MM.1S (cell line): ENCODE measurements around the gene DDX10.

Experiments used
- DNase-seq: peaks from one replicate; pipeline ENCODE4 v3.0.0-alpha.2; 2015
- H2AFZ ChIP-seq: fragments of 300-600 bp; sonication (generic); 2 replicates; pipeline ENCODE4 v1.6.0; 2016; ENCODE audit warnings: antibody characterized with exemption, low read length
- H3F3A ChIP-seq: fragments of 300-600 bp; sonication (generic); 2 replicates; pipeline ENCODE4 v1.6.1; 2016; ENCODE audit warnings: mild to moderate bottlenecking, antibody characterized with exemption, low read length, moderate library complexity, mixed read lengths; ENCODE audit not compliant: insufficient read depth
- H3K27ac ChIP-seq: fragments of 300-600 bp; sonication (generic); 2 replicates; pipeline ENCODE4 v1.5.1; 2016; ENCODE audit warnings: mild to moderate bottlenecking, low read length
- H3K27me3 ChIP-seq: fragments of 300-600 bp; sonication (generic); replicated peaks from 2 replicates; pipeline ENCODE4 v1.6.0; 2016; ENCODE audit warnings: low read length; ENCODE audit not compliant: insufficient read depth
- H3K36me3 ChIP-seq: fragments of 300-600 bp; sonication (generic); replicated peaks from 2 replicates; pipeline ENCODE4 v1.6.1; 2016; ENCODE audit warnings: mild to moderate bottlenecking, low read length, mixed read lengths; ENCODE audit not compliant: insufficient read depth
- H3K4me1 ChIP-seq: fragments of 300-600 bp; sonication (generic); 2 replicates; pipeline ENCODE4 v1.6.1; 2016; ENCODE audit warnings: low read length, mixed read lengths
- H3K4me2 ChIP-seq: fragments of 300-600 bp; sonication (generic); 2 replicates; pipeline ENCODE4 v1.6.0; 2016; ENCODE audit warnings: low read depth, low read length
- H3K4me3 ChIP-seq: fragments of 300-600 bp; sonication (generic); 2 replicates; pipeline ENCODE4 v1.5.1; 2016; ENCODE audit warnings: low read length, mixed read lengths
- H3K79me2 ChIP-seq: fragments of 300-600 bp; sonication (generic); 2 replicates; pipeline ENCODE4 v1.6.1; 2016; ENCODE audit warnings: mixed run types, low read length, mixed read lengths
- H3K9ac ChIP-seq: fragments of 300-600 bp; sonication (generic); 2 replicates; pipeline ENCODE4 v1.6.1; 2016; ENCODE audit warnings: low read length, mixed read lengths
- H3K9me2 ChIP-seq: fragments of 300-600 bp; sonication (generic); replicated peaks from 2 replicates; pipeline ENCODE4 v1.6.1; 2016; ENCODE audit warnings: mild to moderate bottlenecking, low read length, mixed read lengths; ENCODE audit not compliant: insufficient read depth
- H3K9me3 ChIP-seq: fragments of 300-600 bp; sonication (generic); replicated peaks from 2 replicates; pipeline ENCODE4 v1.6.1; 2016; ENCODE audit warnings: mild to moderate bottlenecking, low read length, mixed read lengths; ENCODE audit not compliant: insufficient read depth
- H4K20me1 ChIP-seq: fragments of 300-600 bp; sonication (generic); 2 replicates; pipeline ENCODE4 v1.6.1; 2016; ENCODE audit warnings: mild to moderate bottlenecking, low read length, moderate library complexity, mixed read lengths; ENCODE audit not compliant: insufficient read depth
- EZH2 ChIP-seq: fragments of 300-600 bp; sonication (generic); optimal IDR thresholded peaks from 2 replicates; pipeline ENCODE3; 2017; ENCODE audit warnings: low read depth, mild to moderate bottlenecking, antibody characterized with exemption, low read length, mixed read lengths
- EZH2phosphoT487 ChIP-seq: fragments of 300-600 bp; sonication (generic); IDR thresholded peaks from 2 replicates; pipeline ENCODE4 v1.6.1; 2018; ENCODE audit warnings: antibody characterized with exemption, low read length
- TF ChIP-seq, protein P1 (sequence below): fragments of 300-600 bp; sonication (generic); IDR thresholded peaks from 2 replicates; pipeline ENCODE4 v1.5.1; 2016; ENCODE audit warnings: antibody characterized with exemption, low read length, mixed read lengths

Gene DDX10

GRCh38 chr11:108904480-108904879 lies 239.6 kb downstream of the DDX10 start:
- Histone ChIP-seq H3K4me1 (no peaks in the 10 kb centered on the region), H3K9me3 (no peaks in the 10 kb centered on the region), H3K9me2 (no peaks in the 10 kb centered on the region), H3K4me2 (no peak overlapping the region), H2AFZ (no peak overlapping the region), H3K79me2 (no peaks in the 10 kb centered on the region), H3K36me3 (no peaks in the 10 kb centered on the region), H3F3A (no peaks in the 10 kb centered on the region), H3K27me3 (no peaks in the 10 kb centered on the region), H3K27ac (no peak overlapping the region), H3K4me3 (no peak overlapping the region), H4K20me1 (no peaks in the 10 kb centered on the region), H3K9ac (no peak overlapping the region)
- TF ChIP-seq, protein P1, sequence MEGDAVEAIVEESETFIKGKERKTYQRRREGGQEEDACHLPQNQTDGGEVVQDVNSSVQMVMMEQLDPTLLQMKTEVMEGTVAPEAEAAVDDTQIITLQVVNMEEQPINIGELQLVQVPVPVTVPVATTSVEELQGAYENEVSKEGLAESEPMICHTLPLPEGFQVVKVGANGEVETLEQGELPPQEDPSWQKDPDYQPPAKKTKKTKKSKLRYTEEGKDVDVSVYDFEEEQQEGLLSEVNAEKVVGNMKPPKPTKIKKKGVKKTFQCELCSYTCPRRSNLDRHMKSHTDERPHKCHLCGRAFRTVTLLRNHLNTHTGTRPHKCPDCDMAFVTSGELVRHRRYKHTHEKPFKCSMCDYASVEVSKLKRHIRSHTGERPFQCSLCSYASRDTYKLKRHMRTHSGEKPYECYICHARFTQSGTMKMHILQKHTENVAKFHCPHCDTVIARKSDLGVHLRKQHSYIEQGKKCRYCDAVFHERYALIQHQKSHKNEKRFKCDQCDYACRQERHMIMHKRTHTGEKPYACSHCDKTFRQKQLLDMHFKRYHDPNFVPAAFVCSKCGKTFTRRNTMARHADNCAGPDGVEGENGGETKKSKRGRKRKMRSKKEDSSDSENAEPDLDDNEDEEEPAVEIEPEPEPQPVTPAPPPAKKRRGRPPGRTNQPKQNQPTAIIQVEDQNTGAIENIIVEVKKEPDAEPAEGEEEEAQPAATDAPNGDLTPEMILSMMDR: no peak
- no peak for TF ChIP-seq EZH2
- no peak for TF ChIP-seq EZH2phosphoT487
- DNase-seq: no peak

DNA sequence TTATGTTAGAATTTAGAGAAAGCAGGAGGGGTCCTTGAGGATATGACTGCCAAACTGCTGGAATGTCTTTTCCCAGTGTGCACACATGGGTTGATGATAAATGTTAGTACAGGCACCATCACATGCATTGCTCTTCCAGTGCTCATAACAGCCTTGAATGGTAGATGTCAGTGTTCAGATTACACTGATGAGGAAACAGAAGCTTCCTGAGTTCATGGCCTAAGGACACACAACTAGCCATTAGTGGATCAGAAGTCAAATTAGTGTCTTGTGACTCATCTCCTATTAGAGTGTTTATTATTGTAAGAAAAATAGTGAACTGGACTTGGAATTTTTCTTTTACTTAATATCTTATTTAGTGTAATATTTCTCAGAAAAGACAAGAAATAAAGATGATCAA lies 241.5 kb downstream of the DDX10 start:
- Histone ChIP-seq H3K4me2 (no peak overlapping the region), H4K20me1 (no peaks in the 10 kb centered on the region), H3K27me3 (no peaks in the 10 kb centered on the region), H3K9me3 (no peaks in the 10 kb centered on the region), H3K9me2 (no peaks in the 10 kb centered on the region), H3K4me3 (no peak overlapping the region), H3K36me3 (no peaks in the 10 kb centered on the region), H3K27ac (no peak overlapping the region), H3K4me1 (no peaks in the 10 kb centered on the region), H3F3A (no peaks in the 10 kb centered on the region), H2AFZ (no peak overlapping the region), H3K79me2 (no peaks in the 10 kb centered on the region), H3K9ac (no peak overlapping the region)
- TF ChIP-seq, protein P1: no peak
- no peak for TF ChIP-seq EZH2phosphoT487
- TF ChIP-seq EZH2: no peak
- DNase-seq: no peak

- Histone ChIP-seq H3F3A (no peaks in the 10 kb centered on the region), H4K20me1 (no peaks in the 10 kb centered on the region), H3K27me3 (no peaks in the 10 kb centered on the region), H3K9me3 (no peaks in the 10 kb centered on the region), H3K9me2 (no peaks in the 10 kb centered on the region), H3K4me1 (no peaks in the 10 kb centered on the region), H3K4me3 (no peak overlapping the region), H3K4me2 (no peak overlapping the region), H3K79me2 (no peaks in the 10 kb centered on the region), H2AFZ (no peak overlapping the region), H3K27ac (no peak overlapping the region), H3K9ac (no peak overlapping the region), H3K36me3 (no peaks in the 10 kb centered on the region)
- TF ChIP-seq EZH2phosphoT487 (no peak), EZH2 (no peak)
- TF ChIP-seq, protein P1: no peak
- DNase-seq: no peak
These were observed 242.0 kb downstream of the DDX10 start for GRCh38 chr11:108906826-108907225.
